HCT116 (cell line): Measurements from ENCODE around the gene HSD17B7. TPM values are rescaled to one million over a fixed set of nuclear protein-coding genes. Genes with fewer than 3 reads are reported as not detected.

ENCODE experiments used
- ATAC-seq: fragments of 200-7000 bp; cut with Tn5 transposase; 2 replicates; pipeline ENCODE4 v1.9.1; 2020; ENCODE audit warnings: mild to moderate bottlenecking, moderate library complexity
- BruUV-seq: library from RNA; stranded (reverse); fragments of 400-500 nt; replicated peaks from 2 replicates; lab custom pipeline; 2021; lab: Mats Ljungman, UMichigan
- CTCF ChIA-PET: fragments of 300-600 bp; sonication (Branson Sonifier 250); formaldehyde crosslinking; loops from one replicate; lab custom pipeline; 2021; ENCODE audit warnings: antibody characterized with exemption; lab: Charles Lee
- POLR2A ChIA-PET: fragments of 300-600, 350-600 bp; sonication (Branson Sonifier 250); formaldehyde crosslinking; loops from one replicate; lab custom pipeline; 2021; ENCODE audit warnings: antibody characterized with exemption; lab: Charles Lee
- RAD21 ChIA-PET, 2 experiments: fragments of 300-600 bp; sonication (Branson Sonifier 250); formaldehyde crosslinking; loops; one replicate each; lab custom pipeline; 2023; ENCODE audit warnings: low total read pairs in 2 of 2; ENCODE audit not compliant: uncharacterized antibody in 2 of 2, unreplicated experiment in 2 of 2, low non-redundant PET in 1 of 2; lab: Charles Lee
- DNase-seq: peaks from one replicate; pipeline ENCODE4 v3.0.0-alpha.2; 2010; ENCODE audit warnings: low read depth, low spot score
- H2AFZ ChIP-seq: fragments of 200-600 bp; shearing (Covaris generic), sonication (generic); 2 replicates; pipeline ENCODE4 v1.6.1; 2017; ENCODE audit warnings: low read depth, mixed run types, mixed read lengths, antibody characterized with exemption, low read length; ENCODE audit not compliant: poor library complexity, severe bottlenecking
- H3K27ac ChIP-seq: 2 replicates; pipeline ENCODE4 v1.5.1; 2012; ENCODE audit warnings: low read depth, low read length
- H3K27me3 ChIP-seq: fragments of 200-600 bp; sonication (generic); 2 replicates; pipeline ENCODE4 v1.6.1; 2016; ENCODE audit warnings: mixed run types, low read length, mixed read lengths; ENCODE audit not compliant: insufficient read depth
- H3K36me3 ChIP-seq, 2 experiments: fragments of 200-500 bp in 1 of 2; fragments of 200-600 bp in 1 of 2; sonication (Bioruptor generic) in 1 of 2; sonication (generic) in 1 of 2; 2 replicates each; pipeline versions ENCODE4 v1.5.1 to v1.6.1; 2014 to 2016; ENCODE audit warnings: low read length in 2 of 2, inconsistent platforms in 1 of 2, mixed read lengths in 1 of 2, mixed run types in 1 of 2; ENCODE audit not compliant: insufficient read depth in 2 of 2, control insufficient read depth in 1 of 2
- H3K4me1 ChIP-seq, 2 experiments: fragments of 200-600 bp in 1 of 2; sonication (generic) in 1 of 2; 2 replicates each; pipeline versions ENCODE4 v1.5.1 to v1.6.1; 2012 to 2017; ENCODE audit warnings: low read length in 2 of 2, inconsistent platforms in 1 of 2, mild to moderate bottlenecking in 1 of 2, mixed read lengths in 1 of 2, mixed run types in 1 of 2, moderate library complexity in 1 of 2; ENCODE audit not compliant: insufficient read depth in 2 of 2, control insufficient read depth in 1 of 2
- H3K4me2 ChIP-seq: fragments of 200-600 bp; sonication (generic); 2 replicates; pipeline ENCODE4 v1.6.1; 2017; ENCODE audit warnings: mixed run types, low read length, mixed read lengths
- H3K4me3 ChIP-seq, 2 experiments: fragments of 200-600 bp in 1 of 2; sonication (generic) in 1 of 2; replicated peaks in 1 of 2; 2 replicates each; pipeline ENCODE4 v1.5.1; 2011 to 2016; ENCODE audit warnings: low read length in 2 of 2, control low read depth in 1 of 2, low read depth in 1 of 2, mild to moderate bottlenecking in 1 of 2, mixed read lengths in 1 of 2, mixed run types in 1 of 2
- H3K79me2 ChIP-seq: fragments of 200-600 bp; sonication (generic); 2 replicates; pipeline ENCODE4 v1.6.1; 2017; ENCODE audit warnings: mild to moderate bottlenecking, mixed run types, low read length, moderate library complexity, mixed read lengths; ENCODE audit not compliant: insufficient read depth
- H3K9ac ChIP-seq: fragments of 200-600 bp; sonication (generic); 2 replicates; pipeline ENCODE4 v1.6.1; 2016; ENCODE audit warnings: low read length, mixed read lengths
- H3K9me2 ChIP-seq: fragments of 200-600 bp; sonication (generic), shearing (Covaris generic); 2 replicates; pipeline ENCODE4 v1.6.1; 2017; ENCODE audit warnings: mixed run types, mild to moderate bottlenecking, moderate library complexity; ENCODE audit not compliant: insufficient read depth
- H3K9me3 ChIP-seq, 2 experiments: fragments of 200-500 bp in 1 of 2; fragments of 200-600 bp in 1 of 2; sonication (Bioruptor generic) in 1 of 2; sonication (generic) in 1 of 2; 2 replicates each; pipeline ENCODE4 v1.6.1; 2014 to 2017; ENCODE audit warnings: low read length in 2 of 2, mixed read lengths in 2 of 2, inconsistent platforms in 1 of 2, low read depth in 1 of 2, mild to moderate bottlenecking in 1 of 2, mixed run types in 1 of 2, moderate library complexity in 1 of 2; ENCODE audit not compliant: control insufficient read depth in 1 of 2, insufficient read depth in 1 of 2
- H4K20me1 ChIP-seq: fragments of 200-600 bp; sonication (generic), shearing (Covaris generic); 2 replicates; pipeline ENCODE4 v1.6.1; 2017; ENCODE audit warnings: mixed run types, mild to moderate bottlenecking, moderate library complexity; ENCODE audit not compliant: insufficient read depth
- CBX3 ChIP-seq: IDR thresholded peaks from 2 replicates; pipeline ENCODE4 v1.6.1; 2012; ENCODE audit warnings: low read depth
- CEBPB ChIP-seq: IDR thresholded peaks from 2 replicates; pipeline ENCODE4 v1.6.1; 2012; ENCODE audit warnings: low read depth
- EGR1 ChIP-seq: IDR thresholded peaks from 2 replicates; pipeline ENCODE4 v1.6.1; 2012; ENCODE audit warnings: low read depth
- EZH2 ChIP-seq: fragments of 200-600 bp; sonication (generic); IDR thresholded peaks from 2 replicates; pipeline ENCODE4 v1.6.1; 2017; ENCODE audit warnings: antibody characterized with exemption, mixed run types
- FOSL1 ChIP-seq: IDR thresholded peaks from 2 replicates; pipeline ENCODE4 v1.6.1; 2012; ENCODE audit warnings: low read depth
- JUND ChIP-seq: IDR thresholded peaks from 2 replicates; pipeline ENCODE4 v1.6.1; 2012
- MAX ChIP-seq: IDR thresholded peaks from 2 replicates; pipeline ENCODE4 v1.6.1; 2012
- POLR2A ChIP-seq: IDR thresholded peaks from 2 replicates; pipeline ENCODE4 v1.7.0; 2011; ENCODE audit warnings: borderline replicate concordance; ENCODE audit not compliant: insufficient read depth, insufficient read length; ENCODE audit errors: extremely low read depth
- POLR2AphosphoS5 ChIP-seq: IDR thresholded peaks from 2 replicates; pipeline ENCODE4 v1.6.1; 2011; ENCODE audit warnings: mild to moderate bottlenecking, low read depth, low read length, moderate library complexity
- REST ChIP-seq: IDR thresholded peaks from 2 replicates; pipeline ENCODE4 v1.6.1; 2012; ENCODE audit warnings: low read depth
- SIN3A ChIP-seq: IDR thresholded peaks from 2 replicates; pipeline ENCODE4 v1.6.1; 2012; ENCODE audit warnings: low read depth
- TCF7L2 ChIP-seq: IDR thresholded peaks from 2 replicates; pipeline ENCODE4 v1.7.0; 2011; ENCODE audit warnings: borderline replicate concordance, inconsistent platforms; ENCODE audit not compliant: insufficient read depth, insufficient read length; ENCODE audit errors: extremely low read depth
- YY1 ChIP-seq: IDR thresholded peaks from 2 replicates; pipeline ENCODE4 v1.6.1; 2011; ENCODE audit warnings: low read length, low read depth, moderate library complexity, mild to moderate bottlenecking; ENCODE audit not compliant: insufficient replicate concordance; ENCODE audit errors: extremely low read depth
- ZFX ChIP-seq: fragments of 450-650 bp; IDR thresholded peaks from 2 replicates; pipeline ENCODE4 v1.6.1; 2017
- intact Hi-C: fragments of 100-400 bp; cut with micrococcal nuclease; formaldehyde crosslinking; loops from 2 replicates; pipeline ENCODE4 v1.10.0; 2022
- total RNA-seq: library from RNA; stranded (reverse); gene quantifications from one replicate; pipeline ENCODE4 v1.2.1, GENCODE V29; 2021; ENCODE audit not compliant: unreplicated experiment

HSD17B7 gene
- total RNA-seq, 1 experiment from 2014 or later, result 22.6 TPM

- peaks cover 7 to 17% of the 10 kb centered on the region in 2 experiments for H3K4me1 ChIP-seq
- CTCF ChIA-PET, result interaction anchor here (1.6 kb wide), 1 partner anchor 455 kb away, joined by 3 read pairs; no protein-coding TSS in a partner anchor
- BruUV-seq, result no TSS peak
- DNase-seq (no peak), ATAC-seq (no peak)
- no peaks in the 10 kb centered on the region for H3K36me3 ChIP-seq
- no peak within 1 kb of the TSS for H3K4me2 ChIP-seq
- no peaks in the 10 kb centered on the region for H3K79me2 ChIP-seq
- H4K20me1 ChIP-seq, result no peaks in the 10 kb centered on the region
- no peaks in the 10 kb centered on the region for H3K27me3 ChIP-seq
- RAD21 ChIA-PET, result no interaction called here
- TF ChIP-seq MAX (no peak), YY1 (no peak), TCF7L2 (no peak), POLR2AphosphoS5 (no peak), CEBPB (no peak), FOSL1 (no peak), ZFX (no peak), EZH2 (no peak), POLR2A (no peak), EGR1 (no peak), JUND (no peak), REST (no peak), CBX3 (no peak), SIN3A (no peak)
- POLR2A ChIA-PET, result no interaction called here
- intact Hi-C loops, result no loop called here
- no peaks in the 10 kb centered on the region for H3K9me3 ChIP-seq
- H3K9me2 ChIP-seq, result no peaks in the 10 kb centered on the region
- no peak within 1 kb of the TSS for H3K9ac ChIP-seq
- H3K27ac ChIP-seq, result no peak within 1 kb of the TSS
- no peak within 1 kb of the TSS for H3K4me3 ChIP-seq
- no peak within 1 kb of the TSS for H2AFZ ChIP-seq
These were observed 70.6 kb downstream of the HSD17B7 start, which contains the start of gene CCDC190 for GRCh38 chr1:162861101-162861500. TSS of gene CCDC190 (minus strand) at chr1:162861175. CDS start at chr1:162859646, 1,529 bp downstream.
